ENCODE measurements around the gene MTRF1.

Gene MTRF1

DNA sequence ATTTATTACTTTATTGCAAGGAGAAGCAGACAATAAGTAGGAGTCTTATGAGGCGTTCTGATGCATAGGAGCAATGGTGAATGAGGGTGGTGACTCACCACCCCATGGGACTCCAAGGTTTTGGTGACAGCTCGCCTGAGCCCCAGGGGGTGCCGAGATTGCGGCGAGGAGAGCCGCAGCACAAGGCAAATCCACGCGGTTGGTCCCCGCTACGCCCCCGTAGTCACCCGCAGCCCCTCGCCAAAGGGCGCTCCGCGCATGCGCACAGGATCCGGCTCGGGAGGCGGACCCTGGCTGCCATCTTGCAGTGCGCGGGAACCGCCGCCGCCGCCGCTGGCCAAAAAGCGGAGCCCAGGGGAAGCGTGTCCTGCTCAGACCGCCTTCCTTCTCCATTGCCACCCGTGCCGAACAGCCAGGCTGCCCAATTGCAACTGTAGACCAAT is 47.6 kb upstream of the MTRF1 start, which contains the start of gene NAA16 (continued):
- TF ChIP-seq OVOL3 (tag by site-specific recombination; IDR thresholded peaks at IDR 0.05) = no peak
- TF ChIP-seq ZNF140 (tag by site-specific recombination; IDR thresholded peaks at IDR 0.05) = no peak
- TF ChIP-seq ZNF654 (tag by site-specific recombination; IDR thresholded peaks at IDR 0.05; ENCODE audit: low read depth) = no peak
- peak; percentile 82 for TF ChIP-seq ZNF600 (tag by site-specific recombination; IDR thresholded peaks at IDR 0.05)
- no peak for TF ChIP-seq ZNF350 (tag by site-specific recombination; IDR thresholded peaks at IDR 0.05)
- TF ChIP-seq ZNF837 (tag by site-specific recombination; IDR thresholded peaks at IDR 0.05) = no peak
- no peak for TF ChIP-seq SCRT1 (tag by site-specific recombination; IDR thresholded peaks at IDR 0.05; ENCODE audit: borderline replicate concordance)
- TF ChIP-seq, protein P1, sequence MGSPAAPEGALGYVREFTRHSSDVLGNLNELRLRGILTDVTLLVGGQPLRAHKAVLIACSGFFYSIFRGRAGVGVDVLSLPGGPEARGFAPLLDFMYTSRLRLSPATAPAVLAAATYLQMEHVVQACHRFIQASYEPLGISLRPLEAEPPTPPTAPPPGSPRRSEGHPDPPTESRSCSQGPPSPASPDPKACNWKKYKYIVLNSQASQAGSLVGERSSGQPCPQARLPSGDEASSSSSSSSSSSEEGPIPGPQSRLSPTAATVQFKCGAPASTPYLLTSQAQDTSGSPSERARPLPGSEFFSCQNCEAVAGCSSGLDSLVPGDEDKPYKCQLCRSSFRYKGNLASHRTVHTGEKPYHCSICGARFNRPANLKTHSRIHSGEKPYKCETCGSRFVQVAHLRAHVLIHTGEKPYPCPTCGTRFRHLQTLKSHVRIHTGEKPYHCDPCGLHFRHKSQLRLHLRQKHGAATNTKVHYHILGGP (tag by site-specific recombination; IDR thresholded peaks at IDR 0.05) = no peak
- TF ChIP-seq ZNF239 (tag by site-specific recombination; IDR thresholded peaks at IDR 0.05) = no peak
- peak; percentile 54; the same call in 1 of the 2 replicates for TF ChIP-seq ZBTB21 (tag by site-specific recombination; IDR thresholded peaks at IDR 0.05)
- no peak for TF ChIP-seq ZFP37 (tag by site-specific recombination; IDR thresholded peaks at IDR 0.05)
- TF ChIP-seq ZNF211 (tag by site-specific recombination; IDR thresholded peaks at IDR 0.05; ENCODE audit: low read depth) = no peak
- TF ChIP-seq ZNF423 (tag by site-specific recombination; IDR thresholded peaks at IDR 0.05) = peak; percentile 98
- TF ChIP-seq KLF9 (tag by site-specific recombination; IDR thresholded peaks at IDR 0.05; ENCODE audit: low read depth) = peak; percentile 66; the same call in 1 of the 2 replicates
- TF ChIP-seq ZBTB8A (tag by site-specific recombination; IDR thresholded peaks at IDR 0.05) = peak; percentile 90
- no peak for TF ChIP-seq ZNF132 (tag by site-specific recombination; IDR thresholded peaks at IDR 0.05; ENCODE audit: borderline replicate concordance)
- peak; percentile 69; the same call in 1 of the 2 replicates for TF ChIP-seq ZNF558 (tag by site-specific recombination; IDR thresholded peaks at IDR 0.05)
- peak; percentile 75 for TF ChIP-seq ZFHX2 (tag by site-specific recombination; conservative IDR thresholded peaks at IDR 0.05)
- TF ChIP-seq, protein P2, sequence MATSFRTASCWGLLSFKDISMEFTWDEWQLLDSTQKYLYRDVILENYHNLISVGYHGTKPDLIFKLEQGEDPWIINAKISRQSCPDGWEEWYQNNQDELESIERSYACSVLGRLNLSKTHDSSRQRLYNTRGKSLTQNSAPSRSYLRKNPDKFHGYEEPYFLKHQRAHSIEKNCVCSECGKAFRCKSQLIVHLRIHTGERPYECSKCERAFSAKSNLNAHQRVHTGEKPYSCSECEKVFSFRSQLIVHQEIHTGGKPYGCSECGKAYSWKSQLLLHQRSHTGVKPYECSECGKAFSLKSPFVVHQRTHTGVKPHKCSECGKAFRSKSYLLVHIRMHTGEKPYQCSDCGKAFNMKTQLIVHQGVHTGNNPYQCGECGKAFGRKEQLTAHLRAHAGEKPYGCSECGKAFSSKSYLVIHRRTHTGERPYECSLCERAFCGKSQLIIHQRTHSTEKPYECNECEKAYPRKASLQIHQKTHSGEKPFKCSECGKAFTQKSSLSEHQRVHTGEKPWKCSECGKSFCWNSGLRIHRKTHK (tag by site-specific recombination; IDR thresholded peaks at IDR 0.05) = no peak
- no peak for TF ChIP-seq ZNF664 (tag by site-specific recombination; IDR thresholded peaks at IDR 0.05)
- no peak for TF ChIP-seq GLI2 (tag by site-specific recombination; IDR thresholded peaks at IDR 0.05; ENCODE audit: borderline replicate concordance, low read depth)
- no peak for TF ChIP-seq MEIS1 (CRISPR knock-in tag; IDR thresholded peaks at IDR 0.05; ENCODE audit: borderline replicate concordance)
- TF ChIP-seq ZNF513 (tag by site-specific recombination; IDR thresholded peaks at IDR 0.05) = no peak
- TF ChIP-seq ZNF324 (tag by site-specific recombination; IDR thresholded peaks at IDR 0.05) = peak; percentile 92
- TF ChIP-seq ZNF623 (tag by site-specific recombination; IDR thresholded peaks at IDR 0.05) = no peak; the same call in 1 of the 2 replicates
- no peak for TF ChIP-seq ZNF19 (tag by site-specific recombination; IDR thresholded peaks at IDR 0.05; ENCODE audit: low read depth)
- TF ChIP-seq GLIS2 (tag by site-specific recombination; IDR thresholded peaks at IDR 0.05) = peak; percentile 99
- peak; percentile 39; the same call in 1 of the 2 replicates for TF ChIP-seq WT1 (tag by site-specific recombination; IDR thresholded peaks at IDR 0.05)
- no peak for TF ChIP-seq REPIN1 (tag by site-specific recombination; IDR thresholded peaks at IDR 0.05; ENCODE audit: low read depth)
- peak; percentile 67; the same call in 1 of the 2 replicates for TF ChIP-seq TSHZ1 (tag by site-specific recombination; IDR thresholded peaks at IDR 0.05; ENCODE audit: borderline replicate concordance)
- TF ChIP-seq ZNF624 (tag by site-specific recombination; IDR thresholded peaks at IDR 0.05) = no peak
- TF ChIP-seq YY1 (tag by site-specific recombination; IDR thresholded peaks at IDR 0.05) = peak; percentile 83; the same call in 1 of the 2 replicates
- no peak; the same call in 1 of the 2 replicates for TF ChIP-seq ZNF610 (tag by site-specific recombination; IDR thresholded peaks at IDR 0.05; ENCODE audit: borderline replicate concordance)
- no peak for TF ChIP-seq RBAK (tag by site-specific recombination; IDR thresholded peaks at IDR 0.05)
- TF ChIP-seq ZNF37A (tag by site-specific recombination; IDR thresholded peaks at IDR 0.05) = no peak
- TF ChIP-seq YY2 (tag by site-specific recombination; IDR thresholded peaks at IDR 0.05) = no peak

Measured in HEK293 (cell line).